ENCODE measurements around the gene PLCB2.

PLCB2 gene

GRCh38 chr15:40279437-40280141 lies 28.1 kb downstream of the PLCB2 start:
- Histone ChIP-seq H3K36me3 (ENCODE audit: control insufficient read depth, insufficient read depth, low read length) (no peaks in the 10 kb centered on the region), H3K4me1 (ENCODE audit: control insufficient read depth, insufficient read depth, low read length) (peaks cover 25% of the 10 kb centered on the region), H3K27me3 (ENCODE audit: control insufficient read depth, insufficient read depth, low read length, poor library complexity, severe bottlenecking) (peaks cover 67% of the 10 kb centered on the region), H3K4me3 (ENCODE audit: insufficient read depth, low read depth, low read length) (peak overlapping the region; percentile 4), H3K27ac (ENCODE audit: insufficient read depth, low read depth, low read length, poor library complexity, severe bottlenecking) (no peak overlapping the region), H3K9me3 (ENCODE audit: control insufficient read depth, low read length) (no peaks in the 10 kb centered on the region)
- 4% methylated on average over 40 of the region's 40 CpGs for WGBS, 2 experiments

- peaks cover 52% of the 10 kb centered on the region for H3K27me3 ChIP-seq (ENCODE audit: control insufficient read depth, insufficient read depth, low read length, poor library complexity, severe bottlenecking)
- no peak overlapping the region for H3K27ac ChIP-seq (ENCODE audit: insufficient read depth, low read depth, low read length, poor library complexity, severe bottlenecking)
- H3K9me3 ChIP-seq (ENCODE audit: control insufficient read depth, low read length): no peaks in the 10 kb centered on the region
- no peaks in the 10 kb centered on the region for H3K36me3 ChIP-seq (ENCODE audit: control insufficient read depth, insufficient read depth, low read length)
- H3K4me1 ChIP-seq (ENCODE audit: control insufficient read depth, insufficient read depth, low read length): peaks cover 18% of the 10 kb centered on the region
- H3K4me3 ChIP-seq (ENCODE audit: insufficient read depth, low read depth, low read length): no peak overlapping the region
- 75 to 76% methylated on average over 10 of the region's 10 CpGs for WGBS, 2 experiments
Observed at GRCh38 chr15:40278026-40278425, 29.7 kb downstream of the PLCB2 start.

GRCh38 chr15:40277471-40277870 lies 30.3 kb downstream of the PLCB2 start:
- H3K36me3 ChIP-seq (ENCODE audit: control insufficient read depth, insufficient read depth, low read length): no peaks in the 10 kb centered on the region
- H3K9me3 ChIP-seq (ENCODE audit: control insufficient read depth, low read length): no peaks in the 10 kb centered on the region
- 85 to 86% methylated on average over 15 to 16 of the region's 16 CpGs for WGBS, 2 experiments
- no peak overlapping the region for H3K27ac ChIP-seq (ENCODE audit: insufficient read depth, low read depth, low read length, poor library complexity, severe bottlenecking)
- peaks cover 46% of the 10 kb centered on the region for H3K27me3 ChIP-seq (ENCODE audit: control insufficient read depth, insufficient read depth, low read length, poor library complexity, severe bottlenecking)
- no peak overlapping the region for H3K4me3 ChIP-seq (ENCODE audit: insufficient read depth, low read depth, low read length)
- peaks cover 18% of the 10 kb centered on the region for H3K4me1 ChIP-seq (ENCODE audit: control insufficient read depth, insufficient read depth, low read length)

- Histone ChIP-seq H3K36me3 (ENCODE audit: control insufficient read depth, insufficient read depth, low read length) (no peaks in the 10 kb centered on the region), H3K4me3 (ENCODE audit: insufficient read depth, low read depth, low read length) (no peak overlapping the region), H3K9me3 (ENCODE audit: control insufficient read depth, low read length) (no peaks in the 10 kb centered on the region), H3K27me3 (ENCODE audit: control insufficient read depth, insufficient read depth, low read length, poor library complexity, severe bottlenecking) (peaks cover 41% of the 10 kb centered on the region), H3K27ac (ENCODE audit: insufficient read depth, low read depth, low read length, poor library complexity, severe bottlenecking) (no peak overlapping the region), H3K4me1 (ENCODE audit: control insufficient read depth, insufficient read depth, low read length) (peaks cover 19% of the 10 kb centered on the region)
- WGBS, 2 experiments: 93 to 95% methylated on average over 4 of the region's 4 CpGs
Observed at GRCh38 chr15:40276927-40277326, 30.8 kb downstream of the PLCB2 start.

GRCh38 chr15:40275954-40276353 lies 31.8 kb downstream of the PLCB2 start:
- Histone ChIP-seq H3K27ac (ENCODE audit: insufficient read depth, low read depth, low read length, poor library complexity, severe bottlenecking) (no peak overlapping the region), H3K4me3 (ENCODE audit: insufficient read depth, low read depth, low read length) (no peak overlapping the region), H3K9me3 (ENCODE audit: control insufficient read depth, low read length) (no peaks in the 10 kb centered on the region), H3K27me3 (ENCODE audit: control insufficient read depth, insufficient read depth, low read length, poor library complexity, severe bottlenecking) (peaks cover 31% of the 10 kb centered on the region), H3K36me3 (ENCODE audit: control insufficient read depth, insufficient read depth, low read length) (no peaks in the 10 kb centered on the region), H3K4me1 (ENCODE audit: control insufficient read depth, insufficient read depth, low read length) (peaks cover 20% of the 10 kb centered on the region)
- 80 to 83% methylated on average over 7 of the region's 7 CpGs for WGBS, 2 experiments

- Histone ChIP-seq H3K27ac (ENCODE audit: insufficient read depth, low read depth, low read length, poor library complexity, severe bottlenecking) (no peak overlapping the region), H3K4me1 (ENCODE audit: control insufficient read depth, insufficient read depth, low read length) (peaks cover 16% of the 10 kb centered on the region), H3K9me3 (ENCODE audit: control insufficient read depth, low read length) (no peaks in the 10 kb centered on the region), H3K27me3 (ENCODE audit: control insufficient read depth, insufficient read depth, low read length, poor library complexity, severe bottlenecking) (peaks cover 27% of the 10 kb centered on the region), H3K4me3 (ENCODE audit: insufficient read depth, low read depth, low read length) (no peak overlapping the region), H3K36me3 (ENCODE audit: control insufficient read depth, insufficient read depth, low read length) (no peaks in the 10 kb centered on the region)
- 90 to 94% methylated on average over 5 of the region's 5 CpGs for WGBS, 2 experiments
Observed at GRCh38 chr15:40275523-40275922, 32.2 kb downstream of the PLCB2 start.

- whole genome bisulfite sequencing, 2 experiments: 62 to 64% methylated on average over 26 of the region's 26 CpGs
- no peaks in the 10 kb centered on the region for H3K36me3 ChIP-seq (ENCODE audit: control insufficient read depth, insufficient read depth, low read length)
Observed at GRCh38 chr15:40274350-40275274, 33.1 kb downstream of the PLCB2 start.

GRCh38 chr15:40273428-40273827 lies 34.3 kb downstream of the PLCB2 start:
- Histone ChIP-seq H3K4me3 (ENCODE audit: insufficient read depth, low read depth, low read length) (no peak overlapping the region), H3K9me3 (ENCODE audit: control insufficient read depth, low read length) (no peaks in the 10 kb centered on the region), H3K27ac (ENCODE audit: insufficient read depth, low read depth, low read length, poor library complexity, severe bottlenecking) (no peak overlapping the region), H3K27me3 (ENCODE audit: control insufficient read depth, insufficient read depth, low read length, poor library complexity, severe bottlenecking) (peaks cover 6% of the 10 kb centered on the region), H3K4me1 (ENCODE audit: control insufficient read depth, insufficient read depth, low read length) (peaks cover 14% of the 10 kb centered on the region), H3K36me3 (ENCODE audit: control insufficient read depth, insufficient read depth, low read length) (no peaks in the 10 kb centered on the region)
- WGBS, 2 experiments: 91% methylated on average over 9 of the region's 9 CpGs

More at GRCh38 chr15:40274350-40275274, 33.1 kb downstream of the PLCB2 start:
- no peaks in the 10 kb centered on the region for H3K9me3 ChIP-seq (ENCODE audit: control insufficient read depth, low read length)
- H3K4me3 ChIP-seq (ENCODE audit: insufficient read depth, low read depth, low read length): no peak overlapping the region
- H3K4me1 ChIP-seq (ENCODE audit: control insufficient read depth, insufficient read depth, low read length): peaks cover 13% of the 10 kb centered on the region
- no peak overlapping the region for H3K27ac ChIP-seq (ENCODE audit: insufficient read depth, low read depth, low read length, poor library complexity, severe bottlenecking)
- H3K27me3 ChIP-seq (ENCODE audit: control insufficient read depth, insufficient read depth, low read length, poor library complexity, severe bottlenecking): peaks cover 18% of the 10 kb centered on the region

- Histone ChIP-seq H3K4me1 (ENCODE audit: control insufficient read depth, insufficient read depth, low read length) (peaks cover 18% of the 10 kb centered on the region), H3K36me3 (ENCODE audit: control insufficient read depth, insufficient read depth, low read length) (no peaks in the 10 kb centered on the region), H3K27ac (ENCODE audit: insufficient read depth, low read depth, low read length, poor library complexity, severe bottlenecking) (no peak overlapping the region), H3K27me3 (ENCODE audit: control insufficient read depth, insufficient read depth, low read length, poor library complexity, severe bottlenecking) (no peaks in the 10 kb centered on the region), H3K9me3 (ENCODE audit: control insufficient read depth, low read length) (no peaks in the 10 kb centered on the region), H3K4me3 (ENCODE audit: insufficient read depth, low read depth, low read length) (no peak overlapping the region)
- 88 to 90% methylated on average over 20 of the region's 20 CpGs for WGBS, 2 experiments
Observed at GRCh38 chr15:40272485-40273056, 35.2 kb downstream of the PLCB2 start.
